NOMO-1 treated with DMSO at 0.1 percent for 48 hours (cell line): Measurements from ENCODE around the gene ZNF724.
"Not testable (repeated sequence)": the region's sequence is repeated elsewhere in the genome, so short reads cannot be mapped to it uniquely, and the experiment has no call there.

ENCODE experiments used
- DNase-seq: peaks from one replicate; lab custom pipeline; 2025; ENCODE audit not compliant: unreplicated experiment; lab: John Stamatoyannopoulos, UW

Gene ZNF724

DNA sequence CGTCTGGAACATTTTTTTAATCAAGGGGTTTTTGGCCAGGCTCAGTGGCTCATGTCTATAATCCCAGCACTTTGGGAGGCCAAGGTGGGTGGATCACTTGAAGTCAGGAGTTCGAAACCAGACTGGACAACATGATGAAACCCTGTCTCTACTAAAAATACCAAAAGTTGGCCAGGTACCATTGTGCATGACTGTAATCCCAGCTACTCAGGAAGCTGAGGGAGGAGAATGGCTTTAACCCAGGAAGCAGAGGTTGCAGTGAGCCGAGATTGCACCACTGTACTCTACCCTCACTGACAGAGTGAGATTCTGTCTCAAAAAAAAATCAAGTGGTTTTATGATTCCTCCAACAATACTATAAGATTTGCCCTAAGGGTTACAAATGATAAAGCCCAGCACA, 3.1 kb upstream of the ZNF724 start:
- DNase-seq: not testable (repeated sequence)

DNA sequence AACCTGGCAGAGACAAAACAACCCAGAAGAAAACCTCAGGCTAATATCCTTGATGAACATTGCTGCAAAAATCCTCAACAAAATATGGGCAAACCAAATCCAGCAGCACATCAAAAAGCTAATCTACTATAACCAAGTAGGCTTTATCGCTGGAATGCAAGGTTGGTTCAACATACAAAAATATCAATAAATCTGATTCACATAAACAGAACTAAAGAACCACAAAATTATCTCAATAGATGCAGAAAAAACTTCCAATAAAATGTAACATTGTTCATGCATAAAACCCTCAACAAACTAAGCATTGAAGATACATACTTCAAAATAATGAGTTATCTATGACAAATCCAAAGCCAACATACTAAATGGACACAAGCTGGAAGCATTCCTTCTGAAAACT, 8.8 kb downstream of the ZNF724 start:
- DNase-seq: no peak

DNA sequence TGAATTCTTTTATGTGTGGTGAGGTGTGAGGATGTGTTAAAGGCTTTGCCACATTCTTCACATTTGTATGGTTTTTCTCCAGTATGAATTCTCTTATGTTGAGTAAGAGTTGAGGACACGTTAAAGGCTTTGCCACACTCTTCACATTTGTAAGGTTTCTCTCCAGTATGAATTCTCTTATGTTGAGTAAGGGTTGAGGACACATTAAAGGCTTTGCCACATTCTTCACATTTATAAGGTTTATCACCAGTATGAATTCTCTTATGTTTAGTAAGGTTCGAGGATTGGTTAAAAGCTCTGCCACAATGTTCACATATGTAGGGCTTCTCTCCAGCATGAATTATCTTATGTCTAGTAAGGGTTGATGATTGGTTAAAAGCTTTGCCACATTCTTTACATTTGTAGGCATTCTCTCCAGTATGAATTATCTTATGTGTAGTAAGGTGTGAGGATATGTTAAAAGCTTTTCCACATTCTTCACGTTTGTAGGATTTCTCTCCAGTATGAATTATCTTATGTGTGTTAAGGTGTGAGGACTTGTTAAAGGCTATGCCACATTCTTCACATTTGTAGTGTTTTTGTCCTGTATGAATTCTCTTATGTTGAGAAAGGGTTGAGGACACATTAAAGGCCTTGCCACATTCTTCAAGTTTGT, 27.1 kb downstream of the ZNF724 start:
- no peak for DNase-seq

DNA sequence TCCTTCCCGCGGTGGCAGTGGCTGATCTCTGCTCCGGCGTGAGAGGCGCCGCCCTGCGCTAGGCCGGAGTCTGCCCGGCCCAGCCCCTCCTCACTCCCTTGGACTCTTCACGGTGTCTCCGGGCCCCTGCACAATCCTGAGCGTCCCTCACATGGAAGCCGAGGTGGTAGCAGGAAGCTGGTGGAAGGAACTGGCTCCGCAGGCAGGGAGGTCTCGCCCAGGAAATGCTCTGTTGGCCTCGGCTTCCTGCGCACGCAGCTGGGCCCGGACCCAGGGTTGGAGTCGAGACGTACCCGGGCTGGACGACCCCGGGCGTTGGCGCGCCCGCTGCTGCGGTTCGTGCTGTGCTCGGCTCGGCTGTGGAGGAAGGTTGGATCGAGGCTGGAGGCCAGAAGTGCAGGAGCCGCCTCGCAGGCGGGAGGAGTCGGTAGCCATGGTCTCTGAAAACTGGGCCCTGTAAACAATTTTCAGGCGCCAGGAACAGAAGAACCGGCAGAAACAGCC, 46.3 kb downstream of the ZNF724 start:
- DNase-seq: no peak

DNA sequence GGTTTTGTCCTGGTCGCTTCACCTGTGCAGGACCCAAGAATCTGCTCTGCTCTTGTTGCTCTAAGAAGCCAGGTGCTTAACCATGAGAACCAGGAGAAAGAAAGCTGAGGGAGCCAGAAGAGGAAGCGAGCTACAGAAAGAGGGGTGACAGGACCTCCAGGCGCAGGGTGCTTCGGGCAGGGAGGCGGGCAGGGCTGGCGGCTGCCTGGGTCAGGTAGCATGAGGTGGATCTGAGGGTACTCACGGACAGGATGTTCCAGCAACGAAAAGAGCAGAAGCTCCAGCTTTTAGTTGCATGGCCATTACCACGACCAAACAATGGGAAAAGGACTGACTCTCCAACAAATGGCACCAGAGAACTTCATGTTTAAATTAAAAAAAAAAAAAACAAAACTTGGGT, 59.9 kb downstream of the ZNF724 start:
- no peak for DNase-seq

DNA sequence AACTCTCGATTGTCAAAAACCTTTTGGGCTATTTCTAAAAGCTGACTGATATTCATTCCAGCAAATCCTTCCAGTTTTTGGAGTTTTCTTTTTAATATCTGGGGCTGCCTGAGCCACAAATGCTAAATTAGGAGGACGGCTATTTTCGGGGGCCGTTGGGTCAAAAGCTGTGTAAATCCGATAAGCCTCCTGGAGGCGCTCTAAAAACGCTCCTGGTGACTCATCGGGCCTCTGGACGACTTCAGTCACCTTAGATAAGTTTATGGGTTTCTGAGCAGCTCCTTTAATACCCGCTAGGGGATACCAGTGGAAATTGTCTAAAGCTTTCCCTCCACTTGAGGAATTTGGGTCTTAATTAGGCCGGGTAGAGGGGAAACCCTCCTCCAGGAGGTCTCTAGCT, 66.9 kb downstream of the ZNF724 start:
- DNase-seq: no peak
